ENCODE data around the gene PRDM1.

DNA sequence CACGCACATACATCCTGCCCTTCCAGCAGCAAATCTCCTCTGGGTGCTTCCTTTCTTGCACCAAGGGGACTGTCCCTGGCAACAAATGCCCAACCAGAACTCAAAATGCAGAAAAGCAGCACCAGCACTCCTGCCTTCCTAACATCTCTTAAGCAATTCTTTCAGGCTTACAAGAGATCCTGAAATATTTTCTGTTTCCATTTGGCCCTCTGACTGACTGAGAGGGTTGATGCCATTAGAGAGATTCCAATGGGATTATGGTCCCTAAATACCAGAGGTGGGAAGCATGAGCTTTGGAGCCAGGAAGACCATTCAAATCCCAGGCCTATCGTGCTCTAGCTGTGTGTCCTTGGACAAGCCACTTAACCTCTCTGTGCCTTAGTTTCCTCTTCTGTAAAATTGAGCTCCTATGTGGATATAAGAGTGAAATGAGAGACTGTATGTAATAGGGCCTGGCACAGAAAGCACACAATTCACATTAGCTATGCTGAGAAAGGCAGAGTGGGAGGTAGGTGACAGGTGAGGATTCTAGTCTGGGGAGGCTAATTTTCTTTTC, 56.8 kb downstream of the PRDM1 start:
- no peak for TF ChIP-seq CTCF (IDR thresholded peaks at IDR 0.05 in 4 of 5, conservative IDR thresholded peaks at IDR 0.05 in 1 of 5)
- no peak for TF ChIP-seq POLR2A (IDR thresholded peaks at IDR 0.05)

All from gastrocnemius medialis (tissue), 4 donors.